C4-2B (cell line): ENCODE data around the gene LTBP1.

Experiments used
- CTCF ChIP-seq: fragments of 450-650 bp; conservative IDR thresholded peaks from 2 replicates; pipeline ENCODE4 v1.5.1; 2017; ENCODE audit warnings: mild to moderate bottlenecking
- ZFX ChIP-seq: fragments of 450-650 bp; IDR thresholded peaks from 2 replicates; pipeline ENCODE4 v1.6.1; 2017

DNA sequence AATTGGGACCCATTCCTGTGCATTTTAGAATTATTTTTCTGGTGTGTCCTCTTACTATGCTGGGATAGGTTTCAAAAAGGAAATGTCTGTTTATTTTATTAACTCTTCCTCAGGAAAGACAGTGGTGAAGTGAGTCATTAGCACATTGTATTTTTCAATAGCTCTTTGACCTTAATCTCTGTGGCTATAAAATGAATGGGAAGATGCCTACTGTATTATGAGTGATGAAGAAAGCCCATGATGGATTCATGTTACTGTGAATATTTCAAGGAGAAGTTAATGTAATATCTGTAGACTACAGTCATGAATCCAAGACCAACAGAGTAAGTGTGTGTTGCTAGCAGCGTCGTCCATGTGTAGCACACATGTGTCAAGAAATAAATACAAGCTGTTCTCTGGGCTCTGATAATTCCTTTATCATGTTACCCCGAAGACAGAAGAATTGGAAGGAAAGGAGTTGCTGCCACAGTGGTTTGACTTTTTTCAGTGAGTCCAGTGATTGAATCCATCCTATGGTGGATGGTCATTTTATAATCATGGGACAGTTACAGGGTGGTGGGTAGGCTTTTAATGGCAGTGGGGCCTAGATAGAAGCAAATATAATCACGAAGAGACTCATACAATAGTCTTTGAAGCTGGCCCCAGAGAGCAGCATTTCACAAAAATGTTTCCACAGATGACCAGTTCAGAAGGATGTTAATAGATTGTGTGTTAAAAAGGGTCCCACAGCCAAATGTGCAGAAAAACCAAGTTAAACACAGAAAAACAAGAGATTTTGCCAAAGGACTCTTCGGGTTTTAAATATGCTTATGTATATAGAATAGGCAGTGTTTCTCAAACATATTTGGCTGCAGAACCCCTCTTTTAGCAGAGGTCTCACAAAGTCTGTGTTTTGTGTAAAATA lies 290.0 kb downstream of the LTBP1 start:
- no peak for TF ChIP-seq CTCF
- no peak for TF ChIP-seq ZFX
